ENCODE results near the gene GFER.

Gene GFER

GRCh38 chr16:1974157-1975070, 9.6 kb upstream of the GFER start:
- no peak for DNase-seq (ENCODE audit: low read depth)

GRCh38 chr16:1975432-1976215, 8.4 kb upstream of the GFER start:
- DNase-seq (ENCODE audit: low read depth), result no peak

- DNase-seq (ENCODE audit: low read depth), result no peak
These were observed 7.8 kb upstream of the GFER start for GRCh38 chr16:1976216-1976520.

- no peak for DNase-seq (ENCODE audit: low read depth)
These were observed 6.8 kb upstream of the GFER start for GRCh38 chr16:1976951-1977874.

GRCh38 chr16:1977875-1978268, 6.1 kb upstream of the GFER start:
- DNase-seq (ENCODE audit: low read depth), result no peak

GRCh38 chr16:1978476-1979120, 5.4 kb upstream of the GFER start:
- no peak for DNase-seq (ENCODE audit: low read depth)

- no peak for DNase-seq (ENCODE audit: low read depth)
These were observed 4.5 kb upstream of the GFER start for GRCh38 chr16:1979271-1980029.

GRCh38 chr16:1980030-1980769, 3.8 kb upstream of the GFER start:
- no peak for DNase-seq (ENCODE audit: low read depth)

- DNase-seq (ENCODE audit: low read depth), result no peak
These were observed 3.3 kb upstream of the GFER start for GRCh38 chr16:1980770-1981087.

- DNase-seq (ENCODE audit: low read depth), result no peak
These were observed 2.6 kb upstream of the GFER start, which contains the start of gene NOXO1 for GRCh38 chr16:1981398-1981836. Gene NOXO1 (minus strand): TSS chr16:1981469. CDS start chr16:1981179, 290 bp downstream.

- no peak for DNase-seq (ENCODE audit: low read depth)
These were observed 2.0 kb upstream of the GFER start for GRCh38 chr16:1982013-1982433.

GRCh38 chr16:1982991-1983543, 926 bp upstream of the GFER start:
- no peak for DNase-seq (ENCODE audit: low read depth)

- no peak for DNase-seq (ENCODE audit: low read depth)
These were observed 593 bp downstream of the GFER start for GRCh38 chr16:1984347-1985225.

- no peak for DNase-seq (ENCODE audit: low read depth)
These were observed 1.6 kb downstream of the GFER start for GRCh38 chr16:1985466-1986150.

GRCh38 chr16:1987198-1987597, 3.2 kb downstream of the GFER start:
- no peak for DNase-seq (ENCODE audit: low read depth)

GRCh38 chr16:1989209-1990100, 5.5 kb downstream of the GFER start, which contains the start of gene SYNGR3:
Gene SYNGR3 (plus strand): TSS chr16:1989970. CDS start chr16:1990103, 133 bp downstream.
- DNase-seq (ENCODE audit: low read depth), result no peak

- no peak for DNase-seq (ENCODE audit: low read depth)
These were observed 6.0 kb downstream of the GFER start for GRCh38 chr16:1990101-1990350.
